ENCODE data around the gene C10orf105. TPM values are rescaled to one million over a fixed set of nuclear protein-coding genes. Genes with fewer than 3 reads are reported as not detected.

C10orf105 gene
- total RNA-seq, 3 donors from 2014 or later = 0.10 TPM; not detected in 2

- no peak for ATAC-seq
- Histone ChIP-seq H3K4me1 (ENCODE audit: low read depth) (no peaks in the 10 kb centered on the region), H3K9me3 (no peaks in the 10 kb centered on the region), H3K4me3 (no peak overlapping the region), H3K36me3 (ENCODE audit: low read depth) (no peaks in the 10 kb centered on the region)
- intact Hi-C loops (cut with DNase I, micrococcal nuclease) = loop anchor here in 1 of 2 donors (10.0 kb wide), 1 partner anchor 313 kb away; no protein-coding TSS in a partner anchor
- no peak for DNase-seq
- TF ChIP-seq CTCF (IDR thresholded peaks at IDR 0.05) = no peak
These were observed 21.5 kb downstream of the C10orf105 start for GRCh38 chr10:71697938-71698709.

DNA sequence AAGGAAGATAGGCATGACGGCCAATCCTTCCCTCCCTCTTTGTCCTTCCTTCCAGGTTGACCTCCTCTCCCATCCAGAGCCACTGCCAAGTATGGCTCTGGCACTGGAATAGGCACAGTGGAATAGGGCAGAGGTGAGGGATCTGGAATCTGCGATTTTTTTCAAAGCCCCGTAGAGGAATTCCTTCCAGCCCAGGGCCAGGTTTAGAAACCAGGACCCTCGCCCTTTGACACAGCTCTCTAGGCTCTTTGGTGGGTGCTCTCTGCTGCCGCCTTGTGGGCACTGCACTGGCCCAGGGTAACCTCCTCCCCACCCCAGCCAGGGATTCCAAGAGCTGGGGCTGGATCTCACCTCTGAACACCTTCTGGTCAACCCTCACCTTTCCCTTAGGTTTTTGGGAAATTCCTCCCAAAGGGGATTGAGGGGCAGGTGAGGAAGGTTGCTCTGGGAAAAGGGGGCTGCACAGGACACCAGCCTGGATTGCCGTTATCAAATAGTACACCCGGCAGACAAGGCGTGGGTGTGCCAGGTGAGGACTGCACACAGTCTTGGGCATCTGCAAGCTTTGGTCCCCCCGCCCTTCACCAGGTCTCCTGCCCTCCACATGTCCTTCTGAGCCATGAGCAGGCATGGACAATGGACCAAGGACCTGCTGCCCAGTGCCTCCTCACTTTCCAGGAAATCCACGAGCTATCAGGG is 22.8 kb downstream of the C10orf105 start:
- intact Hi-C loops (cut with DNase I, micrococcal nuclease) = loop anchor here in 1 of 2 donors (10.0 kb wide), 1 partner anchor 312 kb away; no protein-coding TSS in a partner anchor
- H3K4me3 ChIP-seq = no peak overlapping the region
- peak; percentile 74 to 91 (median 85) for DNase-seq

GRCh38 chr10:71695502-71696476 is 23.8 kb downstream of the C10orf105 start:
- H3K36me3 ChIP-seq (ENCODE audit: low read depth) = no peaks in the 10 kb centered on the region
- intact Hi-C loops (cut with DNase I, micrococcal nuclease) = loop anchor here in 1 of 2 donors (10.0 kb wide), 1 partner anchor 311 kb away; no protein-coding TSS in a partner anchor
- no peak for ATAC-seq

More for the DNA sequence above, 22.8 kb downstream of the C10orf105 start:
- Histone ChIP-seq H3K9me3 (no peaks in the 10 kb centered on the region), H3K4me1 (ENCODE audit: low read depth) (no peaks in the 10 kb centered on the region), H3K36me3 (ENCODE audit: low read depth) (no peaks in the 10 kb centered on the region)
- peak; percentile 82 for ATAC-seq
- peak; percentile 88 for TF ChIP-seq CTCF (IDR thresholded peaks at IDR 0.05)

GRCh38 chr10:71694567-71694968 is 25.0 kb downstream of the C10orf105 start:
- no peak for TF ChIP-seq CTCF (IDR thresholded peaks at IDR 0.05)
- intact Hi-C loops (cut with DNase I, micrococcal nuclease) = loop anchor here in 1 of 2 donors (10.0 kb wide), 1 partner anchor 310 kb away; no protein-coding TSS in a partner anchor
- no peaks in the 10 kb centered on the region for H3K4me1 ChIP-seq (ENCODE audit: low read depth)
- peak in 2 of 3 donors; percentile 54 to 74 for DNase-seq
- H3K9me3 ChIP-seq = no peaks in the 10 kb centered on the region
- no peak overlapping the region for H3K4me3 ChIP-seq
- H3K36me3 ChIP-seq (ENCODE audit: low read depth) = no peaks in the 10 kb centered on the region
- peak; percentile 75 for ATAC-seq

More at GRCh38 chr10:71695502-71696476, 23.8 kb downstream of the C10orf105 start:
- Histone ChIP-seq H3K4me3 (no peak overlapping the region), H3K9me3 (no peaks in the 10 kb centered on the region), H3K4me1 (ENCODE audit: low read depth) (no peaks in the 10 kb centered on the region)
- no peak for DNase-seq
- TF ChIP-seq CTCF (IDR thresholded peaks at IDR 0.05) = no peak

GRCh38 chr10:71694039-71694501 is 25.5 kb downstream of the C10orf105 start:
- ATAC-seq (no peak), DNase-seq (no peak)
- H3K36me3 ChIP-seq (ENCODE audit: low read depth) = no peaks in the 10 kb centered on the region
- H3K9me3 ChIP-seq = no peaks in the 10 kb centered on the region
- no peak overlapping the region for H3K4me3 ChIP-seq
- no peaks in the 10 kb centered on the region for H3K4me1 ChIP-seq (ENCODE audit: low read depth)
- no peak for TF ChIP-seq CTCF (IDR thresholded peaks at IDR 0.05)
- intact Hi-C loops (cut with DNase I, micrococcal nuclease) = loop anchor here in 1 of 2 donors (10.0 kb wide), 1 partner anchor 309 kb away; no protein-coding TSS in a partner anchor
